Measurements from ENCODE around the gene ADCY3. TPM values are rescaled to one million over a fixed set of nuclear protein-coding genes. Genes with fewer than 3 reads are reported as not detected.

The ADCY3 gene
- total RNA-seq, 4 donors from 2014 or later: 3.9 to 16.6 (median 12.3) TPM

DNA sequence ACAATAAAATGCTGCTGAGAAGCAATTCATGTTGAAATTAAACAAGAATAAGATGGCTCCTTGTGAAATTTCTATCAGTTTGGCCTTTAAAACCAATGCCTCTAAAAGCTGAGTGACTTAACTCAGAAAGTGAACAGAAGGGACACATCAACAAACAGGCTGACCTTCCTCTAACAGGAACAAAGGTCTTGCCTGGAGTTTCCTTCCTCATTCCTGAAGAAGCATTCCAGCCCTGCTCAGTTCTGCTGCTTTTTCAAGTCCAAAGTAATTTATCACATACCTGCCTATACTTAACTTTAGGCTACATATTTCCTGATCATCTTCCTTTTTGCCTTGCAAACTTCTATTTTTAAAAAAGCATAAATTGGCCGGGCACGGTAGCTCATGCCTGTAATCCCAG lies 140.9 kb downstream of the ADCY3 start:
- Histone ChIP-seq H3K9me3 (no peaks in the 10 kb centered on the region), H3K27ac (no peak overlapping the region), H3K4me1 (no peaks in the 10 kb centered on the region), H3K27me3 (no peaks in the 10 kb centered on the region), H3K4me3 (no peak overlapping the region), H3K36me3 (no peaks in the 10 kb centered on the region)
- in situ Hi-C loops (cut with MboI; ENCODE audit: low sequenced_read_pairs in 4 of 4) (loop anchor here in 1 of 4 donors (25.0 kb wide), 1 partner anchor 367 kb away; no protein-coding TSS in a partner anchor), intact Hi-C loops (cut with DNase I; ENCODE audit: low total_unique reads) (no loop called here)
- no peak for DNase-seq
- no peak for ATAC-seq
- no peak for TF ChIP-seq POLR2A (IDR thresholded peaks at IDR 0.05)
- TF ChIP-seq CTCF (IDR thresholded peaks at IDR 0.05 in 4 of 5, conservative IDR thresholded peaks at IDR 0.05 in 1 of 5): no peak

DNA sequence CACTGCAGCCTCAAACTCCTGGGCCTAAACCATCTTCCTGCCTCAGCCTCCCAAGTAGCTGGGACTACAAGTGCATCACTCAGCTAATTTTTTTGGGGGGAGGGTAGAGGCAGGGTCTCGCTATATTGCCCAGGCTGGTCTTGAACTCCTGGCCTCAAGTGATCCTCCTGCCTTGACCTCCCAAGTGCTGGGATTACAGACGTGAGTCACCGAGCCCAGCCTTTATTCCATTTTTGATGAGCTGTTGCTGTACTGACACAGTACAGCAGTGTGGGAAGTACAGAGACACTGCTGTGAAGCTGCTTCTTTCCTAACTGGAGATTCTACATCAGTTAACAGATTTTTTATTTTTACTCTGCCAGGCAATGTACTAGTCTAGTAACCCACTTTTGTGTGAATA lies 145.7 kb downstream of the ADCY3 start:
- peak in 1 of 2 donors; percentile 26 for ATAC-seq
- TF ChIP-seq CTCF (IDR thresholded peaks at IDR 0.05 in 4 of 5, conservative IDR thresholded peaks at IDR 0.05 in 1 of 5): no peak
- no peak for TF ChIP-seq POLR2A (IDR thresholded peaks at IDR 0.05)
- Histone ChIP-seq H3K4me1 (no peaks in the 10 kb centered on the region), H3K36me3 (peaks cover 0 to 16% of the 10 kb centered on the region in 2 donors), H3K27ac (no peak overlapping the region), H3K9me3 (no peaks in the 10 kb centered on the region), H3K27me3 (no peaks in the 10 kb centered on the region), H3K4me3 (no peak overlapping the region)
- DNase-seq: no peak
- intact Hi-C loops (cut with DNase I; ENCODE audit: low total_unique reads) (no loop called here), in situ Hi-C loops (cut with MboI; ENCODE audit: low sequenced_read_pairs in 4 of 4) (no loop called here)

GRCh38 chr2:24771764-24772586 lies 148.1 kb downstream of the ADCY3 start:
- no peak for ATAC-seq
- H3K4me1 ChIP-seq: no peaks in the 10 kb centered on the region
- H3K4me3 ChIP-seq: no peak overlapping the region
- TF ChIP-seq POLR2A (IDR thresholded peaks at IDR 0.05) (no peak), CTCF (IDR thresholded peaks at IDR 0.05 in 4 of 5, conservative IDR thresholded peaks at IDR 0.05 in 1 of 5) (no peak)
- H3K36me3 ChIP-seq: peaks cover 0 to 26% of the 10 kb centered on the region in 2 donors
- intact Hi-C loops (cut with DNase I; ENCODE audit: low total_unique reads): no loop called here
- H3K27ac ChIP-seq: no peak overlapping the region
- H3K9me3 ChIP-seq: no peaks in the 10 kb centered on the region
- in situ Hi-C loops (cut with MboI; ENCODE audit: low sequenced_read_pairs in 4 of 4): no loop called here
- no peaks in the 10 kb centered on the region for H3K27me3 ChIP-seq
- DNase-seq: no peak

- H3K27ac ChIP-seq: no peak overlapping the region
- H3K36me3 ChIP-seq: peaks cover 0 to 26% of the 10 kb centered on the region in 2 donors
- H3K9me3 ChIP-seq: no peaks in the 10 kb centered on the region
- H3K4me3 ChIP-seq: no peak overlapping the region
- H3K27me3 ChIP-seq: no peaks in the 10 kb centered on the region
- intact Hi-C loops (cut with DNase I; ENCODE audit: low total_unique reads) (no loop called here), in situ Hi-C loops (cut with MboI; ENCODE audit: low sequenced_read_pairs in 4 of 4) (no loop called here)
- no peak for ATAC-seq
- no peaks in the 10 kb centered on the region for H3K4me1 ChIP-seq
- no peak for TF ChIP-seq CTCF (IDR thresholded peaks at IDR 0.05 in 4 of 5, conservative IDR thresholded peaks at IDR 0.05 in 1 of 5)
- TF ChIP-seq POLR2A (IDR thresholded peaks at IDR 0.05): no peak
- DNase-seq: no peak
These were observed 149.0 kb downstream of the ADCY3 start for GRCh38 chr2:24771061-24771460.

Other genes with a start within 250 kb of the ADCY3 start
- 10 to 100 TPM; 17.3 to 45.0 (median 37.3) TPM for gene PTRHD1, start 126.8 kb downstream of the ADCY3 start, total RNA-seq
- 1 to 10 TPM; 1.2 to 3.6 (median 2.7) TPM for gene CENPO, start 126.8 kb downstream of the ADCY3 start, total RNA-seq
- 10 to 100 TPM in 1 of 4 donors, 1 to 10 TPM in 3; 3.0 to 11.0 (median 4.9) TPM for gene DNAJC27, start 51.7 kb upstream of the ADCY3 start, total RNA-seq
- 1 to 10 TPM in 1 of 4 donors, under 1 TPM in 3; 0.29 to 1.4 (median 0.67) TPM for gene EFR3B, start 121.8 kb upstream of the ADCY3 start, total RNA-seq
- 10 to 100 TPM in 1 of 4 donors, 1 to 10 TPM in 3; 1.6 to 32.9 (median 5.2) TPM for gene POMC, start 248.3 kb upstream of the ADCY3 start, total RNA-seq